OCI-LY3 (cell line): ENCODE data around the gene DNAI1.

ENCODE experiments used
- H2AFZ ChIP-seq: fragments of 200-600, 300-600 bp; shearing (Covaris generic); 2 replicates; pipeline ENCODE4 v1.6.0; 2014; ENCODE audit warnings: antibody characterized with exemption, low read depth, low read length
- H3K27ac ChIP-seq: fragments of 200-600, 300-600 bp; sonication (generic); 2 replicates; pipeline ENCODE4 v1.5.1; 2014; ENCODE audit warnings: mild to moderate bottlenecking, low read length, moderate library complexity, mixed read lengths
- H3K27me3 ChIP-seq: fragments of 200-600, 300-600 bp; sonication (generic); 2 replicates; pipeline ENCODE4 v1.6.1; 2014; ENCODE audit warnings: low read depth, low read length, mixed read lengths
- H3K36me3 ChIP-seq: fragments of 200-600, 300-600 bp; sonication (generic); replicated peaks from 2 replicates; pipeline ENCODE3; 2014; ENCODE audit warnings: low read depth, low read length, mixed read lengths
- H3K4me1 ChIP-seq: fragments of 300-600, 200-600 bp; sonication (generic); 2 replicates; pipeline ENCODE4 v1.6.1; 2014; ENCODE audit warnings: low read length, mixed read lengths
- H3K4me2 ChIP-seq: fragments of 200-600, 300-600 bp; sonication (generic); 2 replicates; pipeline ENCODE4 v1.6.1; 2014; ENCODE audit warnings: low read length, mixed read lengths
- H3K4me3 ChIP-seq: fragments of 300-600, 200-600 bp; sonication (generic); 2 replicates; pipeline ENCODE4 v1.5.1; 2014; ENCODE audit warnings: antibody characterized with exemption, mild to moderate bottlenecking, low read length, moderate library complexity
- H3K79me2 ChIP-seq: fragments of 300-600, 200-600 bp; shearing (Covaris generic); 2 replicates; pipeline ENCODE4 v1.6.1; 2014; ENCODE audit warnings: mild to moderate bottlenecking, low read length, mixed read lengths
- H3K9ac ChIP-seq: fragments of 300-600, 200-600 bp; shearing (Covaris generic); 2 replicates; pipeline ENCODE4 v1.6.0; 2014; ENCODE audit warnings: mild to moderate bottlenecking, low read length, moderate library complexity
- H3K9me3 ChIP-seq: fragments of 200-600, 300-600 bp; shearing (Covaris generic); 2 replicates; pipeline ENCODE4 v1.6.1; 2014; ENCODE audit warnings: low read length, mixed read lengths; ENCODE audit not compliant: insufficient read depth
- H4K20me1 ChIP-seq: fragments of 200-600, 300-600 bp; sonication (generic); 2 replicates; pipeline ENCODE4 v1.6.1; 2016; ENCODE audit warnings: low read length, mixed read lengths; ENCODE audit not compliant: insufficient read depth
- CTCF ChIP-seq: fragments of 200-600, 300-600 bp; sonication (generic); IDR thresholded peaks from 2 replicates; pipeline ENCODE4 v1.5.1; 2014; ENCODE audit warnings: antibody characterized with exemption, low read length, low read depth
- EZH2phosphoT487 ChIP-seq: fragments of 200-600 bp; shearing (Covaris generic); IDR thresholded peaks from 2 replicates; pipeline ENCODE4 v1.6.1; 2018; ENCODE audit warnings: antibody characterized with exemption, mixed run types, low read depth

The DNAI1 gene

GRCh38 chr9:34515959-34516358 lies 57.4 kb downstream of the DNAI1 start:
- H3K9ac ChIP-seq, result no peak overlapping the region
- no peaks in the 10 kb centered on the region for H3K36me3 ChIP-seq
- no peaks in the 10 kb centered on the region for H3K4me1 ChIP-seq
- H4K20me1 ChIP-seq, result 0 out of 2 replicates have a peak, but pooled peaks cover 4% of the 10 kb centered on the region
- H3K79me2 ChIP-seq, result no peaks in the 10 kb centered on the region
- no peak for TF ChIP-seq EZH2phosphoT487
- no peak for TF ChIP-seq CTCF
- H3K27ac ChIP-seq, result no peak overlapping the region
- no peak overlapping the region for H3K4me3 ChIP-seq
- no peak overlapping the region for H3K4me2 ChIP-seq
- no peaks in the 10 kb centered on the region for H3K9me3 ChIP-seq
- no peak overlapping the region for H2AFZ ChIP-seq
- H3K27me3 ChIP-seq, result peaks cover 11% of the 10 kb centered on the region; the same call in 1 of the 2 replicates

DNA sequence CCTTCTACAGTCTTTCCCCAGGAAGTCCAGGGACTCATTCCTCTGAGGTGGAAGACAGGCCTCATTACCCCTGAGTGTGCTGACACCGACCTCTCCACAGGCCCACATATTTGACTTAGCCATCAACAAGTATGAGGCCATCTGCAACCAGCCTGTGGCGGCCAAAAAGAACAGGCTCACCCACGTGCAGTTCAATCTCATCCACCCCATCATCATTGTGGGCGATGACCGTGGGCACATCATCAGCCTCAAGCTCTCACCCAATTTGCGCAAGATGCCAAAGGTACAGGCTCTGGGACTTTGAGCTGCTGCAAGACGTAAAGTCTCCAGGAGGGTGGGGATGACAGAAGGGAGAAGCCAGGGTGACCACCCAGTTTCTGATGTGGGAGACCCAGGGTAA lies 58.6 kb downstream of the DNAI1 start:
- TF ChIP-seq EZH2phosphoT487 (no peak), CTCF (no peak)
- 0 out of 2 replicates have a peak, but pooled peaks cover 4% of the 10 kb centered on the region for H4K20me1 ChIP-seq
- H3K4me3 ChIP-seq, result no peak overlapping the region
- no peaks in the 10 kb centered on the region for H3K79me2 ChIP-seq
- no peak overlapping the region for H3K4me2 ChIP-seq
- H3K9me3 ChIP-seq, result no peaks in the 10 kb centered on the region
- H3K9ac ChIP-seq, result no peak overlapping the region
- no peaks in the 10 kb centered on the region for H3K4me1 ChIP-seq
- H3K27ac ChIP-seq, result no peak overlapping the region
- H3K27me3 ChIP-seq, result peaks cover 14% of the 10 kb centered on the region
- H3K36me3 ChIP-seq, result no peaks in the 10 kb centered on the region
- H2AFZ ChIP-seq, result no peak overlapping the region

DNA sequence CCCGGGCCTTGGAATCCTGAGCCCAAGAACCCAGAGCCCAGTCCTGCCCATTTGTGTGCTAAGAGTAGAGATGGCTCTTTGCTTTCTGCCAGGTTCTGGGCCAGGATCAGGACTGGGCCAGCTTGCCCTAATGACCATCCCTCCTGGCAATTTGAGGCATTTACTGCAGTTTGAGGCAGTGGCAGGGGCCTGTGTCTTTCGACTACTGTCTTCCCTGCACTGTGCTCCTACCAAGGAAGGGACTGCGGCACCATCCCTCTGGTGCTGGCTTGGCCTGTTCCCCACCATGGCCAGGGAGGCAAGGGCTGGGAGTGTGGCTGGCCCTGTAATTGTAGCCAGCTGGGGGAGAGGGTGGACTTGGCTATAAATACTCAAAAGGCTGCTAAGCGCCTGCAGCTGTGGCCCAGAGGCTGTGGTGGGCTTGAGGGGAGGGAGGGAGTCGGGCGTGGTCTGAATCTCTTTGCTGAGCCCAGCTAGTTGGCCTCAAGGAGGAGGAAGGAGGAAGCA lies 59.6 kb downstream of the DNAI1 start:
- TF ChIP-seq CTCF, result no peak
- no peak for TF ChIP-seq EZH2phosphoT487
- no peak overlapping the region for H3K9ac ChIP-seq
- H3K4me2 ChIP-seq, result no peak overlapping the region
- peaks cover 18% of the 10 kb centered on the region for H3K27me3 ChIP-seq
- 0 out of 2 replicates have a peak, but pooled peaks cover 4% of the 10 kb centered on the region for H4K20me1 ChIP-seq
- no peaks in the 10 kb centered on the region for H3K79me2 ChIP-seq
- no peaks in the 10 kb centered on the region for H3K36me3 ChIP-seq
- no peak overlapping the region for H2AFZ ChIP-seq
- H3K4me3 ChIP-seq, result no peak overlapping the region
- H3K4me1 ChIP-seq, result peaks cover 4% of the 10 kb centered on the region
- no peaks in the 10 kb centered on the region for H3K9me3 ChIP-seq
- H3K27ac ChIP-seq, result no peak overlapping the region

- no peak for TF ChIP-seq CTCF
- TF ChIP-seq EZH2phosphoT487, result no peak
- Histone ChIP-seq H2AFZ (no peak overlapping the region), H3K9me3 (no peaks in the 10 kb centered on the region), H3K27ac (no peak overlapping the region), H3K9ac (no peak overlapping the region), H3K4me1 (peaks cover 10% of the 10 kb centered on the region), H4K20me1 (0 out of 2 replicates have a peak, but pooled peaks cover 4% of the 10 kb centered on the region), H3K4me3 (no peak overlapping the region), H3K4me2 (no peak overlapping the region), H3K79me2 (no peaks in the 10 kb centered on the region), H3K27me3 (peaks cover 18% of the 10 kb centered on the region), H3K36me3 (no peaks in the 10 kb centered on the region)
These were observed 60.3 kb downstream of the DNAI1 start for GRCh38 chr9:34518896-34519295.
